Smooth muscle cell (in vitro differentiated cells): ENCODE data around the gene CHRND. TPM values are rescaled to one million over a fixed set of nuclear protein-coding genes. Genes with fewer than 3 reads are reported as not detected.
"Not testable (repeated sequence)": the region's sequence is repeated elsewhere in the genome, so short reads cannot be mapped to it uniquely, and the experiment has no call there.

Experiments
- DNase-seq: peaks from one replicate; lab custom pipeline; 2025; ENCODE audit not compliant: unreplicated experiment; lab: John Stamatoyannopoulos, UW
- H2AFZ ChIP-seq: fragments of 200-600 bp; sonication (generic); 2 replicates; pipeline ENCODE4 v1.6.0; 2016; ENCODE audit warnings: antibody characterized with exemption, low read depth, mild to moderate bottlenecking
- H3F3A ChIP-seq: fragments of 200-600 bp; sonication (generic); 2 replicates; pipeline ENCODE4 v1.6.0; 2017; ENCODE audit warnings: antibody characterized with exemption, low read depth
- H3K27ac ChIP-seq: fragments of 200-600 bp; sonication (generic); 2 replicates; pipeline ENCODE4 v1.5.1; 2016; ENCODE audit warnings: low read depth, mild to moderate bottlenecking
- H3K27me3 ChIP-seq: fragments of 200-600 bp; sonication (generic); 2 replicates; pipeline ENCODE4 v1.6.1; 2016; ENCODE audit warnings: low read depth, mild to moderate bottlenecking
- H3K36me3 ChIP-seq: fragments of 200-600 bp; sonication (generic); 2 replicates; pipeline ENCODE4 v1.5.1; 2016; ENCODE audit warnings: low read depth
- H3K4me1 ChIP-seq: fragments of 200-600 bp; sonication (generic); 2 replicates; pipeline ENCODE4 v1.5.1; 2016; ENCODE audit warnings: low read depth
- H3K4me2 ChIP-seq: fragments of 200-600 bp; sonication (generic); 2 replicates; pipeline ENCODE4 v1.6.0; 2016; ENCODE audit warnings: mild to moderate bottlenecking
- H3K4me3 ChIP-seq: fragments of 200-600 bp; sonication (generic); 2 replicates; pipeline ENCODE4 v1.5.1; 2016; ENCODE audit warnings: mild to moderate bottlenecking
- H3K79me2 ChIP-seq: fragments of 200-600 bp; sonication (generic); 2 replicates; pipeline ENCODE4 v1.6.0; 2016; ENCODE audit warnings: low read depth, mild to moderate bottlenecking
- H3K9ac ChIP-seq: fragments of 200-600 bp; sonication (generic); 2 replicates; pipeline ENCODE4 v1.6.0; 2016; ENCODE audit warnings: low read depth
- H3K9me3 ChIP-seq: fragments of 200-600 bp; sonication (generic); replicated peaks from 2 replicates; pipeline ENCODE4 v1.5.1; 2016; ENCODE audit warnings: low read depth
- H4K20me1 ChIP-seq: fragments of 200-600 bp; sonication (generic); 2 replicates; pipeline ENCODE4 v1.6.0; 2016; ENCODE audit warnings: low read depth
- WGBS: methylation state at CpG from one replicate; pipeline ENCODE4 v1.1.7; 2016; ENCODE audit warnings: low lambda C conversion rate; 5-methylcytosine and 5-hydroxymethylcytosine counted together
- polyA plus RNA-seq: library from polyadenylated mRNA; unstranded; fragments of >200 nt; fragmentation: Nextera tagmentation; extraction: Ambion mirVana; gene quantifications from 2 replicates; pipeline ENCODE4 v1.2.1, GENCODE V29; 2016
- total RNA-seq: library from RNA; depleted of rRNA; stranded (reverse); fragments of >200 nt; gene quantifications from 2 replicates; pipeline ENCODE4 v1.2.3, GENCODE V29; 2014
- TF ChIP-seq, protein P1 (sequence below): fragments of 200-600 bp; sonication (generic); IDR thresholded peaks from 2 replicates; pipeline ENCODE4 v1.5.1; 2017; ENCODE audit warnings: borderline replicate concordance, mild to moderate bottlenecking, antibody characterized with exemption; ENCODE audit not compliant: insufficient read depth, poor library complexity, severe bottlenecking

The CHRND gene
- total and polyA plus RNA-seq, 2 experiments from 2014 or later = not detected

DNA sequence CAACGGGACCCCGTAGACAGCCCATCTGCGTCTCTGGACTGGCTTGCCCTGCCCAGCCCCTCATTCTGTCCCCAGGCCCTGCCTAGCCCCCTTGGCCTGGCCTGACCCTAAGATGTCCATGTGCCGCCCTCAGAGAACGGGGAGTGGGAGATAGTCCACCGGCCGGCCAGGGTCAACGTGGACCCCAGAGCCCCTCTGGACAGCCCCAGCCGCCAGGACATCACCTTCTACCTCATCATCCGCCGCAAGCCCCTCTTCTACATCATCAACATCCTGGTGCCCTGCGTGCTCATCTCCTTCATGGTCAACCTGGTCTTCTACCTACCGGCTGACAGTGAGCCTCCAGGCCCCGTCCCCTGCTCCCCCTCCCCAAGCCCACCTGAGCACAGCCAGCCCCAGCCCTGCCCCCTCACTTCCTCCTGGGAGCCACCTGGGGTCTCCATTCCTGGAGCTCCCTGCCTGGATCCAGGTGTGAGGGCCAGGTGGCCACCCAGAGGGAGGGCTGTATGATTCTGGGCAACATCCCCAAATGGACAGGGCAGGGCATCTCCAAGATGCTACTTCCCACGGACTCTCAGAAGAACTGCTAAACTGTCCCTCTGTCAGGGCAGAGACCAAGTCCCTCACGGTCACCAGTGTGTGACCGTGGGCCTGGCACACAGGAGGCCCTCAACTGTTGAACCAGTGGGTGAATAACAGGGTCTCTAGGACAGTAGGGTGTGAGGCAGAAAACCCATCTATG is 4.0 kb downstream of the CHRND start:
- Histone ChIP-seq H3K4me2 (no peak overlapping the region), H3F3A (no peaks in the 10 kb centered on the region), H3K9me3 (no peaks in the 10 kb centered on the region), H4K20me1 (no peaks in the 10 kb centered on the region), H3K79me2 (no peaks in the 10 kb centered on the region), H3K4me3 (no peak overlapping the region), H3K4me1 (peaks cover 4% of the 10 kb centered on the region), H3K27ac (no peak overlapping the region), H2AFZ (no peak overlapping the region), H3K9ac (no peak overlapping the region), H3K36me3 (no peaks in the 10 kb centered on the region), H3K27me3 (no peaks in the 10 kb centered on the region)
- WGBS = 97% methylated on average over 16 of the region's 17 CpGs
- DNase-seq = no peak
- TF ChIP-seq, protein P1, sequence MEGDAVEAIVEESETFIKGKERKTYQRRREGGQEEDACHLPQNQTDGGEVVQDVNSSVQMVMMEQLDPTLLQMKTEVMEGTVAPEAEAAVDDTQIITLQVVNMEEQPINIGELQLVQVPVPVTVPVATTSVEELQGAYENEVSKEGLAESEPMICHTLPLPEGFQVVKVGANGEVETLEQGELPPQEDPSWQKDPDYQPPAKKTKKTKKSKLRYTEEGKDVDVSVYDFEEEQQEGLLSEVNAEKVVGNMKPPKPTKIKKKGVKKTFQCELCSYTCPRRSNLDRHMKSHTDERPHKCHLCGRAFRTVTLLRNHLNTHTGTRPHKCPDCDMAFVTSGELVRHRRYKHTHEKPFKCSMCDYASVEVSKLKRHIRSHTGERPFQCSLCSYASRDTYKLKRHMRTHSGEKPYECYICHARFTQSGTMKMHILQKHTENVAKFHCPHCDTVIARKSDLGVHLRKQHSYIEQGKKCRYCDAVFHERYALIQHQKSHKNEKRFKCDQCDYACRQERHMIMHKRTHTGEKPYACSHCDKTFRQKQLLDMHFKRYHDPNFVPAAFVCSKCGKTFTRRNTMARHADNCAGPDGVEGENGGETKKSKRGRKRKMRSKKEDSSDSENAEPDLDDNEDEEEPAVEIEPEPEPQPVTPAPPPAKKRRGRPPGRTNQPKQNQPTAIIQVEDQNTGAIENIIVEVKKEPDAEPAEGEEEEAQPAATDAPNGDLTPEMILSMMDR = no peak

DNA sequence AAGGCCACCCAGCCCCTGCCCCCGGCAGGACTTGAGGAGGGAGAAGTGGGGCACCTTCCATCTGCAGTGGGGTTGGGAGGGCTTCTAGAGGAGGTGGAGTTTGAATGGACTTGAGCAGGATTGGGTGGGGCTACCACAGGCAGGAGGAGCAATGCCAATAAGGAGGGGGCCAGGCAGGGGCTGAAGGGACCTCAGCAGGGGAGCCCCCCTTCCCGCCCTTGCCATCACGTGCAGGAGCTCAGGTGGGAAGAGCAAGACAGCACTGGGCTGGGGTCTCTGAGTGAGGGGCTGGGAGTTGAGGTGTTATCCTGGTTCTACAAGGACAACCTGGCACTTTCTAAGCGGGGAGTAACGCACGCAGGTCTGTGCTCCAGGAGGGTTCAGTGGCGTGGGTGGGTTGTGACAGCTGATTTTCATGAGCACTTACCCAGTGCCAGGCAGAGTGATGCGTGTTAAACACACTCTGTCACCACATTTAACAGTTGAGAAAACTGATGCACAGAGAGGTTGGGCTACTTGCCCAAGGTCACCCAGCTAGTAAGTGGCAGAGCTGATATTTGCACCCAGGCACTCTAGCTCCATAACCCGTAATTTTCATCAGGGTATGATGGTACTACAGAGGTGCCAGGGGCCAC is 4.8 kb downstream of the CHRND start:
- WGBS = 85% methylated on average over 9 of the region's 9 CpGs
- DNase-seq = no peak
- H3K27me3 ChIP-seq = no peaks in the 10 kb centered on the region
- no peaks in the 10 kb centered on the region for H3F3A ChIP-seq
- H3K27ac ChIP-seq = no peak overlapping the region
- no peaks in the 10 kb centered on the region for H3K9me3 ChIP-seq
- H4K20me1 ChIP-seq = no peaks in the 10 kb centered on the region
- H2AFZ ChIP-seq = no peak overlapping the region
- no peak overlapping the region for H3K9ac ChIP-seq
- H3K36me3 ChIP-seq = no peaks in the 10 kb centered on the region
- H3K4me3 ChIP-seq = no peak overlapping the region
- no peaks in the 10 kb centered on the region for H3K79me2 ChIP-seq
- TF ChIP-seq, protein P1 = no peak
- no peaks in the 10 kb centered on the region for H3K4me1 ChIP-seq
- no peak overlapping the region for H3K4me2 ChIP-seq

DNA sequence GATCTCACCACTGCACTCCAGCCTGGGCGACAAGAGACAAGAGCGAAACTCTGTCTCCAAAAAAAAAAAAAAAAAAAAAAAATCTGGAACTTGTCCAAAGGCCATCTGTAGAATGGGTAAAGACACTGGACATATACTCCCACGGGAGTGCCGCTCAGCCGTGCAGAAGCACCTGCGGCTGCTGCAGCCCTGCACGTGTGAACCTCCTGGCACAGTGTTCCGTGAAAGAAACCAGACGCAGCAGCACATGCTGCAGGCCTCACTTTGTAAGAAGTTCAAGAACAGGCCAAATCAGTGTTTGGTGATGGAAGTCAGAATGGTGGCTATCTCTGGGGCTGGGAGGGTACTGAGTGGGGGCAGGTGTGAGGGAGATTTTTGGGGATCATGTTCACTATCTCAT is 6.5 kb downstream of the CHRND start:
- no peak for DNase-seq
- no peak overlapping the region for H3K27ac ChIP-seq
- H3K4me2 ChIP-seq = no peak overlapping the region
- H3K27me3 ChIP-seq = no peaks in the 10 kb centered on the region
- H3K9ac ChIP-seq = no peak overlapping the region
- H4K20me1 ChIP-seq = no peaks in the 10 kb centered on the region
- no peaks in the 10 kb centered on the region for H3F3A ChIP-seq
- TF ChIP-seq, protein P1 = no peak
- H2AFZ ChIP-seq = no peak overlapping the region
- 82% methylated on average over 7 of the region's 9 CpGs for whole genome bisulfite sequencing
- no peaks in the 10 kb centered on the region for H3K36me3 ChIP-seq
- no peak overlapping the region for H3K4me3 ChIP-seq
- H3K9me3 ChIP-seq = no peaks in the 10 kb centered on the region
- no peaks in the 10 kb centered on the region for H3K79me2 ChIP-seq
- no peaks in the 10 kb centered on the region for H3K4me1 ChIP-seq

DNA sequence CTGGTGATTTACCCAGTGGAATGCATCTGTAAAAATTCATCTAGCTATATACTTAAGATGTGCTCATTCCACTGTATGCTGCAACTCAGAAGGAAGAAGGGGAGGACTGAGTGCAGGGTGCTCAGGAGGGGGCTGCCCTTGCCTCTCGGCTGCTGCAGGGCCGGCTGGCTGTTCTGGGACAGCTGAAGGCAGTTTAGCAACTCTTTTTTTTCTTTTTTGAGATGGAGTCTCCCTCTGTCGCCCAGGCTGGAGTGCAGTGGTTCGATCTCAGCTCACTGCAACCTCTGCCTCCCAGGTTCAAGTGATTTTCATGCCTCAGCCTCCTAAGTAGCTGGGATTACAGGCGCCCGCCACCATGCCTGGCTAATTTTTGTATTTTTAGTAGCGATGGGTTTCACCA is 6.9 kb downstream of the CHRND start:
- H3K36me3 ChIP-seq, DNase-seq, H3K79me2 ChIP-seq, H3K27ac ChIP-seq, H3K4me1 ChIP-seq, H3K9ac ChIP-seq, H3K4me3 ChIP-seq, H3K27me3 ChIP-seq, H4K20me1 ChIP-seq, H3K9me3 ChIP-seq, H2AFZ ChIP-seq, H3K4me2 ChIP-seq, H3F3A ChIP-seq: not testable (repeated sequence)
- 92% methylated on average over 7 of the region's 7 CpGs for WGBS
